K562 (cell line): ENCODE data around the gene SPRR2G. TPM values are rescaled to one million over a fixed set of nuclear protein-coding genes. Genes with fewer than 3 reads are reported as not detected.

Experiments used
- ATAC-seq: fragments of 200-7000 bp; cut with Tn5 transposase; 3 replicates; pipeline ENCODE4 v1.9.1; 2020; ENCODE audit warnings: moderate library complexity
- BruUV-seq: library from RNA; stranded (reverse); fragments of 400-500 nt; replicated peaks from 2 replicates; lab custom pipeline; 2021; lab: Mats Ljungman, UMichigan
- CTCF ChIA-PET: fragments of 300-600 bp; formaldehyde crosslinking; extraction: SDS; loops from one replicate; lab custom pipeline; 2021; ENCODE audit warnings: low intra/inter-chr PET ratio; lab: Yijun Ruan, JAX
- POLR2A ChIA-PET: fragments of 300-600, 350-650 bp; sonication (Branson Sonifier 250); formaldehyde crosslinking; extraction: SDS; loops from one replicate; lab custom pipeline; 2021; ENCODE audit warnings: antibody characterized with exemption, inconsistent platforms; lab: Yijun Ruan, JAX
- DNase-seq, 4 experiments: peaks; one replicate each; pipeline versions ENCODE4 v3.0.0 to v3.0.0-alpha.2; 2011 to 2018; ENCODE audit warnings: low spot score in 3 of 4, mixed read lengths in 3 of 4; ENCODE audit errors: extremely low read depth in 1 of 4
- FAIRE-seq: peaks from 2 replicates; lab custom pipeline; 2011; peaks lifted over from hg19 to GRCh38; lab: Jason Lieb, UNC
- H2AFZ ChIP-seq: 2 replicates; pipeline ENCODE4 v1.6.0; 2011; ENCODE audit warnings: low read depth, low read length, control low read depth, inconsistent platforms
- H3K27ac ChIP-seq: fragments of 200-600 bp; 3 replicates; pipeline ENCODE4 v1.8.0; 2011; ENCODE audit warnings: low read depth, mild to moderate bottlenecking, control low read depth, inconsistent platforms, low read length, moderate library complexity, mixed read lengths; ENCODE audit errors: extremely low read depth
- H3K27me3 ChIP-seq, 2 experiments: fragments of 300-600 bp in 1 of 2; 2 replicates in 1 of 2; 3 replicates in 1 of 2; pipeline versions ENCODE4 v1.6.0 to v1.8.0; 2011; ENCODE audit warnings: inconsistent platforms in 2 of 2, low read length in 2 of 2, mild to moderate bottlenecking in 1 of 2, mixed read lengths in 1 of 2, moderate library complexity in 1 of 2; ENCODE audit not compliant: control insufficient read depth in 2 of 2, insufficient read depth in 2 of 2
- H3K36me3 ChIP-seq: fragments of 300-600 bp; 3 replicates; pipeline ENCODE4 v1.8.0; 2011; ENCODE audit warnings: mild to moderate bottlenecking, low read length, inconsistent platforms; ENCODE audit not compliant: control insufficient read depth, insufficient read depth
- H3K4me1 ChIP-seq, 2 experiments: fragments of 200-600 bp in 1 of 2; replicated peaks in 1 of 2; 2 replicates in 1 of 2; 3 replicates in 1 of 2; pipeline versions ENCODE4 v1.5.1 to v1.8.0; 2011; ENCODE audit warnings: inconsistent platforms in 2 of 2, low read length in 2 of 2, mild to moderate bottlenecking in 1 of 2, mixed read lengths in 1 of 2, moderate library complexity in 1 of 2; ENCODE audit not compliant: control insufficient read depth in 2 of 2, insufficient read depth in 2 of 2
- H3K4me2 ChIP-seq: 2 replicates; pipeline ENCODE4 v1.6.1; 2011; ENCODE audit warnings: low read length, control low read depth, inconsistent platforms, mixed read lengths; ENCODE audit not compliant: insufficient read depth
- H3K4me3 ChIP-seq: fragments of 200-600 bp; sonication (generic), shearing (Covaris generic); 2 replicates; pipeline ENCODE4 v1.5.1; 2016; ENCODE audit warnings: control low read depth, inconsistent platforms
- H3K79me2 ChIP-seq: fragments of 200-600 bp; 3 replicates; pipeline ENCODE4 v1.8.0; 2011; ENCODE audit warnings: low read length, inconsistent platforms; ENCODE audit not compliant: control insufficient read depth, insufficient read depth
- H3K9ac ChIP-seq, 2 experiments: 2 replicates each; pipeline versions ENCODE4 v1.6.0 to v1.6.1; 2011; ENCODE audit warnings: low read depth in 2 of 2, low read length in 2 of 2, control low read depth in 1 of 2, inconsistent platforms in 1 of 2, mild to moderate bottlenecking in 1 of 2, mixed read lengths in 1 of 2; ENCODE audit not compliant: insufficient read depth in 1 of 2
- H3K9me1 ChIP-seq: one replicate; pipeline ENCODE4 v1.6.0; 2011; ENCODE audit warnings: inconsistent platforms, mild to moderate bottlenecking, low read length, moderate library complexity; ENCODE audit not compliant: control insufficient read depth, insufficient read depth
- H3K9me3 ChIP-seq: replicated peaks from 2 replicates; pipeline ENCODE4 v1.5.1; 2011; ENCODE audit warnings: low read depth, low read length, inconsistent platforms; ENCODE audit not compliant: control insufficient read depth, insufficient read depth
- H4K20me1 ChIP-seq: replicated peaks from 2 replicates; pipeline ENCODE4 v1.6.1; 2011; ENCODE audit warnings: low read length, inconsistent platforms, mixed read lengths; ENCODE audit not compliant: control insufficient read depth, insufficient read depth
- ARHGAP35 ChIP-seq: fragments of 450-650 bp; IDR thresholded peaks from 2 replicates; pipeline ENCODE4 v1.6.1; 2018; ENCODE audit not compliant: partially characterized antibody
- CEBPB ChIP-seq: fragments of 450-650 bp; IDR thresholded peaks from 2 replicates; pipeline ENCODE4 v1.6.1; 2016; ENCODE audit warnings: missing genetic modification characterization, missing compliant biosample characterization
- CSDE1 ChIP-seq, 2 experiments: fragments of 450-650 bp; IDR thresholded peaks; 2 replicates each; pipeline ENCODE4 v1.6.1; 2016; ENCODE audit warnings: mild to moderate bottlenecking in 1 of 2
- FOSL1 ChIP-seq: fragments of 200-800 bp; sonication (Bioruptor generic); conservative IDR thresholded peaks from 2 replicates; pipeline ENCODE4 v1.6.1; 2016; ENCODE audit warnings: missing genetic modification characterization, missing compliant biosample characterization
- GATA2 ChIP-seq: sonication (generic); formaldehyde crosslinking; IDR thresholded peaks from 2 replicates; pipeline ENCODE4 v1.4.0; 2020; ENCODE audit warnings: mild to moderate bottlenecking, missing genetic modification reagents
- HCFC1 ChIP-seq: IDR thresholded peaks from 2 replicates; pipeline ENCODE4 v1.6.1; 2012; ENCODE audit warnings: low read depth, low read length, improper control_type of control experiment
- HINFP ChIP-seq: fragments of 450-650 bp; conservative IDR thresholded peaks from 2 replicates; pipeline ENCODE4 v1.6.1; 2016; ENCODE audit warnings: missing genetic modification characterization, low read depth, mild to moderate bottlenecking, control low read depth, missing compliant biosample characterization
- MCM5 ChIP-seq: fragments of 450-650 bp; IDR thresholded peaks from 2 replicates; pipeline ENCODE4 v1.6.1; 2016; ENCODE audit warnings: low read depth
- POLR2B ChIP-seq: fragments of 450-650 bp; IDR thresholded peaks from 2 replicates; pipeline ENCODE4 v1.6.1; 2018; ENCODE audit warnings: low read depth; ENCODE audit not compliant: partially characterized antibody
- RBM15 ChIP-seq: fragments of 200-400 bp; formaldehyde crosslinking; IDR thresholded peaks from 2 replicates; pipeline ENCODE4 v1.6.1; 2018; ENCODE audit warnings: mild to moderate bottlenecking, low read length, moderate library complexity; ENCODE audit not compliant: insufficient read depth
- RUNX1 ChIP-seq: sonication (generic); IDR thresholded peaks from 2 replicates; pipeline ENCODE4 v1.6.1; 2016; ENCODE audit warnings: antibody characterized with exemption, low read depth
- SMAD4 ChIP-seq: fragments of 250-450 bp; sonication (Bioruptor Pico); conservative IDR thresholded peaks from 2 replicates; pipeline ENCODE4 v1.8.0; 2021; ENCODE audit warnings: inconsistent platforms, mild to moderate bottlenecking, moderate library complexity
- ZBTB1 ChIP-seq: sonication (generic); formaldehyde crosslinking; IDR thresholded peaks from 2 replicates; pipeline ENCODE4 v1.8.1; 2023; ENCODE audit warnings: missing genetic modification reagents, low read depth, mild to moderate bottlenecking, borderline replicate concordance
- ZNF212 ChIP-seq: fragments of 450-650 bp; formaldehyde crosslinking; IDR thresholded peaks from 2 replicates; pipeline ENCODE4 v1.4.0; 2020; ENCODE audit warnings: mild to moderate bottlenecking
- ZNF3 ChIP-seq: fragments of 250-450 bp; sonication (Bioruptor Pico); IDR thresholded peaks from 2 replicates; pipeline ENCODE4 v1.5.0; 2021; ENCODE audit warnings: mild to moderate bottlenecking, moderate library complexity
- WGBS: fragments of 100-300 bp; shearing (Covaris generic); methylation state at CpG from one replicate; pipeline ENCODE4 v1.1.6; 2016; ENCODE audit warnings: low coverage, mixed read lengths; ENCODE audit not compliant: insufficient coverage; ENCODE audit errors: missing lambda C conversion rate; 5-methylcytosine and 5-hydroxymethylcytosine counted together
- in situ Hi-C: fragments of 300-500 bp; cut with MboI; formaldehyde crosslinking; loops from 4 replicates; pipeline ENCODE4 v1.15.0; 2018; ENCODE audit warnings: inconsistent platforms, mixed read lengths
- intact Hi-C: fragments of 100-400 bp; cut with micrococcal nuclease; formaldehyde crosslinking; loops from 2 replicates; pipeline ENCODE4 v1.14.2; 2022
- polyA plus RNA-seq, 8 experiments: library from polyadenylated mRNA; depleted of rRNA in 4 of 8; stranded (reverse) in 5 of 8; unstranded in 3 of 8; fragments of >200 nt; fragmentation: Nextera tagmentation in 2 of 8; fragmentation: Illumina TruSeq in 1 of 8; extraction: Ambion mirVana in 2 of 8; extraction: Trizol in 1 of 8; gene quantifications; 2 replicates each; pipeline versions ENCODE4 v1.2.1 to v1.2.3, GENCODE V29; 2011 to 2014; ENCODE audit warnings: inconsistent platforms in 1 of 8, missing spikeins in 1 of 8
- total RNA-seq, 7 experiments: library from RNA; depleted of rRNA in 6 of 7; stranded (reverse); fragments of >200 nt in 6 of 7; fragmentation: Illumina TruSeq in 2 of 7; extraction: Trizol in 2 of 7; gene quantifications; 2 replicates each; pipeline versions ENCODE4 v1.2.1 to v1.2.3, GENCODE V29; 2011 to 2021; ENCODE audit warnings: low replicate concordance in 1 of 7
- TF ChIP-seq, protein P1 (sequence below), 3 experiments: fragments of 200-800 bp in 1 of 3; sonication (Bioruptor generic) in 1 of 3; sonication (generic) in 1 of 3; formaldehyde crosslinking in 1 of 3; IDR thresholded peaks; 2 replicates each; pipeline versions ENCODE4 v1.6.1 to v1.8.0; 2016 to 2022; ENCODE audit warnings: mild to moderate bottlenecking in 2 of 3, missing compliant biosample characterization in 2 of 3, missing genetic modification characterization in 2 of 3, missing genetic modification reagents in 1 of 3
- TF ChIP-seq, protein P2 (sequence below), 3 experiments: fragments of 200-800 bp in 1 of 3; fragments of 250-450 bp in 1 of 3; fragments of 450-650 bp in 1 of 3; sonication (Bioruptor Pico) in 1 of 3; sonication (Bioruptor generic) in 1 of 3; formaldehyde crosslinking in 1 of 3; IDR thresholded peaks; 2 replicates each; pipeline versions ENCODE4 v1.6.1 to v1.8.0; 2016 to 2022; ENCODE audit warnings: mild to moderate bottlenecking in 2 of 3, missing genetic modification characterization in 2 of 3, missing compliant biosample characterization in 1 of 3, moderate library complexity in 1 of 3

The SPRR2G gene
- total and polyA plus RNA-seq, 9 of the 15 experiments (the other 6 are each of a cell fraction or from before 2014, with no cell fraction given): not detected

DNA sequence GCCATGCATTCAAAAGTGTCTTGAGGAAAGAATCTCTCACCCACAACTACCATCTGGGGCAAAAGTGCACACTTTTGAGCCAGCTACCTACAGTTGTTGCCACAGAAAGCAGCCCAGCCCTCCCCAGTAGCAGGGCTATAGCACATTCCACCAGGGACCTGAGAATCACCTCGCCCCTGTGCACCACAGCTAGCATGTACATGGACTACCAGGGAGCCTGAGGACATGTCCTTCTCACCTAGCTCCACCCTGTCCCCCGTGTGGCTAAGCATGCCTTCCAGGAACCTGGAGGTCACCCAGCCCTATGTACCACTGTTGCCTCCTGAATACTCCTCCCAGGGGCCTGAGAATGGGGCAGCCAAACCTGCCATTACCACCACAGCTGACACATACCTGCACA, 16.9 kb downstream of the SPRR2G start:
- DNase-seq: no peak
- in situ Hi-C loops (no loop called here), intact Hi-C loops (no loop called here)
- no peaks in the 10 kb centered on the region for H3K4me1 ChIP-seq
- no peaks in the 10 kb centered on the region for H3K9me3 ChIP-seq
- ChIA-PET POLR2A (interaction anchor here (0.7 kb wide), 1 partner anchor 277 kb away, joined by 4 read pairs; no protein-coding TSS in a partner anchor), CTCF (no interaction called here)
- H3K27me3 ChIP-seq: 0 out of 5 replicates have a peak, but pooled peaks cover 0 to 3% of the 10 kb centered on the region in 2 experiments
- ATAC-seq: no peak
- no peak overlapping the region for H2AFZ ChIP-seq
- no peak overlapping the region for H3K9ac ChIP-seq
- no peaks in the 10 kb centered on the region for H4K20me1 ChIP-seq
- 0% methylated on average over 2 of the region's 2 CpGs for WGBS
- no TSS peak for BruUV-seq
- H3K4me3 ChIP-seq: no peak overlapping the region
- FAIRE-seq: no peak
- no peak overlapping the region for H3K4me2 ChIP-seq
- H3K79me2 ChIP-seq: no peaks in the 10 kb centered on the region
- H3K27ac ChIP-seq: no peak overlapping the region
- H3K36me3 ChIP-seq: no peaks in the 10 kb centered on the region
- no peaks in the 10 kb centered on the region for H3K9me1 ChIP-seq
- TF ChIP-seq RUNX1 (no peak), RBM15 (no peak), FOSL1 (tag) (no peak), POLR2B (no peak), MCM5 (no peak), GATA2 (CRISPR knock-in tag) (no peak), ARHGAP35 (no peak), SMAD4 (CRISPR knock-in tag) (no peak), ZBTB1 (no peak), CEBPB (no peak), HCFC1 (no peak), CSDE1 (IDR thresholded peaks at IDR 0.05) (no peak), ZNF3 (CRISPR knock-in tag) (no peak), HINFP (tag) (no peak), ZNF212 (CRISPR knock-in tag) (no peak)
- TF ChIP-seq, protein P1, sequence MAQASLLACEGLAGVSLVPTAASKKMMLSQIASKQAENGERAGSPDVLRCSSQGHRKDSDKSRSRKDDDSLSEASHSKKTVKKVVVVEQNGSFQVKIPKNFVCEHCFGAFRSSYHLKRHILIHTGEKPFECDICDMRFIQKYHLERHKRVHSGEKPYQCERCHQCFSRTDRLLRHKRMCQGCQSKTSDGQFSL (CRISPR knock-in tag; IDR thresholded peaks at IDR 0.05): no peak
- TF ChIP-seq, protein P1 (tag; IDR thresholded peaks at IDR 0.05): no peak
- TF ChIP-seq, protein P2, sequence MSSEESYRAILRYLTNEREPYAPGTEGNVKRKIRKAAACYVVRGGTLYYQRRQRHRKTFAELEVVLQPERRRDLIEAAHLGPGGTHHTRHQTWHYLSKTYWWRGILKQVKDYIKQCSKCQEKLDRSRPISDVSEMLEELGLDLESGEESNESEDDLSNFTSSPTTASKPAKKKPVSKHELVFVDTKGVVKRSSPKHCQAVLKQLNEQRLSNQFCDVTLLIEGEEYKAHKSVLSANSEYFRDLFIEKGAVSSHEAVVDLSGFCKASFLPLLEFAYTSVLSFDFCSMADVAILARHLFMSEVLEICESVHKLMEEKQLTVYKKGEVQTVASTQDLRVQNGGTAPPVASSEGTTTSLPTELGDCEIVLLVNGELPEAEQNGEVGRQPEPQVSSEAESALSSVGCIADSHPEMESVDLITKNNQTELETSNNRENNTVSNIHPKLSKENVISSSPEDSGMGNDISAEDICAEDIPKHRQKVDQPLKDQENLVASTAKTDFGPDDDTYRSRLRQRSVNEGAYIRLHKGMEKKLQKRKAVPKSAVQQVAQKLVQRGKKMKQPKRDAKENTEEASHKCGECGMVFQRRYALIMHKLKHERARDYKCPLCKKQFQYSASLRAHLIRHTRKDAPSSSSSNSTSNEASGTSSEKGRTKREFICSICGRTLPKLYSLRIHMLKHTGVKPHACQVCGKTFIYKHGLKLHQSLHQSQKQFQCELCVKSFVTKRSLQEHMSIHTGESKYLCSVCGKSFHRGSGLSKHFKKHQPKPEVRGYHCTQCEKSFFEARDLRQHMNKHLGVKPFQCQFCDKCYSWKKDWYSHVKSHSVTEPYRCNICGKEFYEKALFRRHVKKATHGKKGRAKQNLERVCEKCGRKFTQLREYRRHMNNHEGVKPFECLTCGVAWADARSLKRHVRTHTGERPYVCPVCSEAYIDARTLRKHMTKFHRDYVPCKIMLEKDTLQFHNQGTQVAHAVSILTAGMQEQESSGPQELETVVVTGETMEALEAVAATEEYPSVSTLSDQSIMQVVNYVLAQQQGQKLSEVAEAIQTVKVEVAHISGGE (CRISPR knock-in tag; IDR thresholded peaks at IDR 0.05): no peak
